MM.1S (cell line): ENCODE measurements around the gene CCDC39.

Experiments used
- DNase-seq: peaks from one replicate; pipeline ENCODE4 v3.0.0-alpha.2; 2015
- H2AFZ ChIP-seq: fragments of 300-600 bp; sonication (generic); 2 replicates; pipeline ENCODE4 v1.6.0; 2016; ENCODE audit warnings: antibody characterized with exemption, low read length
- H3F3A ChIP-seq: fragments of 300-600 bp; sonication (generic); 2 replicates; pipeline ENCODE4 v1.6.1; 2016; ENCODE audit warnings: mild to moderate bottlenecking, antibody characterized with exemption, low read length, moderate library complexity, mixed read lengths; ENCODE audit not compliant: insufficient read depth
- H3K27ac ChIP-seq: fragments of 300-600 bp; sonication (generic); 2 replicates; pipeline ENCODE4 v1.5.1; 2016; ENCODE audit warnings: mild to moderate bottlenecking, low read length
- H3K27me3 ChIP-seq: fragments of 300-600 bp; sonication (generic); replicated peaks from 2 replicates; pipeline ENCODE4 v1.6.0; 2016; ENCODE audit warnings: low read length; ENCODE audit not compliant: insufficient read depth
- H3K36me3 ChIP-seq: fragments of 300-600 bp; sonication (generic); replicated peaks from 2 replicates; pipeline ENCODE4 v1.6.1; 2016; ENCODE audit warnings: mild to moderate bottlenecking, low read length, mixed read lengths; ENCODE audit not compliant: insufficient read depth
- H3K4me1 ChIP-seq: fragments of 300-600 bp; sonication (generic); 2 replicates; pipeline ENCODE4 v1.6.1; 2016; ENCODE audit warnings: low read length, mixed read lengths
- H3K4me2 ChIP-seq: fragments of 300-600 bp; sonication (generic); 2 replicates; pipeline ENCODE4 v1.6.0; 2016; ENCODE audit warnings: low read depth, low read length
- H3K4me3 ChIP-seq: fragments of 300-600 bp; sonication (generic); 2 replicates; pipeline ENCODE4 v1.5.1; 2016; ENCODE audit warnings: low read length, mixed read lengths
- H3K79me2 ChIP-seq: fragments of 300-600 bp; sonication (generic); 2 replicates; pipeline ENCODE4 v1.6.1; 2016; ENCODE audit warnings: mixed run types, low read length, mixed read lengths
- H3K9ac ChIP-seq: fragments of 300-600 bp; sonication (generic); 2 replicates; pipeline ENCODE4 v1.6.1; 2016; ENCODE audit warnings: low read length, mixed read lengths
- H3K9me2 ChIP-seq: fragments of 300-600 bp; sonication (generic); replicated peaks from 2 replicates; pipeline ENCODE4 v1.6.1; 2016; ENCODE audit warnings: mild to moderate bottlenecking, low read length, mixed read lengths; ENCODE audit not compliant: insufficient read depth
- H3K9me3 ChIP-seq: fragments of 300-600 bp; sonication (generic); replicated peaks from 2 replicates; pipeline ENCODE4 v1.6.1; 2016; ENCODE audit warnings: mild to moderate bottlenecking, low read length, mixed read lengths; ENCODE audit not compliant: insufficient read depth
- H4K20me1 ChIP-seq: fragments of 300-600 bp; sonication (generic); 2 replicates; pipeline ENCODE4 v1.6.1; 2016; ENCODE audit warnings: mild to moderate bottlenecking, low read length, moderate library complexity, mixed read lengths; ENCODE audit not compliant: insufficient read depth
- EZH2 ChIP-seq: fragments of 300-600 bp; sonication (generic); optimal IDR thresholded peaks from 2 replicates; pipeline ENCODE3; 2017; ENCODE audit warnings: low read depth, mild to moderate bottlenecking, antibody characterized with exemption, low read length, mixed read lengths
- EZH2phosphoT487 ChIP-seq: fragments of 300-600 bp; sonication (generic); IDR thresholded peaks from 2 replicates; pipeline ENCODE4 v1.6.1; 2018; ENCODE audit warnings: antibody characterized with exemption, low read length
- TF ChIP-seq, protein P1 (sequence below): fragments of 300-600 bp; sonication (generic); IDR thresholded peaks from 2 replicates; pipeline ENCODE4 v1.5.1; 2016; ENCODE audit warnings: antibody characterized with exemption, low read length, mixed read lengths

Gene CCDC39

DNA sequence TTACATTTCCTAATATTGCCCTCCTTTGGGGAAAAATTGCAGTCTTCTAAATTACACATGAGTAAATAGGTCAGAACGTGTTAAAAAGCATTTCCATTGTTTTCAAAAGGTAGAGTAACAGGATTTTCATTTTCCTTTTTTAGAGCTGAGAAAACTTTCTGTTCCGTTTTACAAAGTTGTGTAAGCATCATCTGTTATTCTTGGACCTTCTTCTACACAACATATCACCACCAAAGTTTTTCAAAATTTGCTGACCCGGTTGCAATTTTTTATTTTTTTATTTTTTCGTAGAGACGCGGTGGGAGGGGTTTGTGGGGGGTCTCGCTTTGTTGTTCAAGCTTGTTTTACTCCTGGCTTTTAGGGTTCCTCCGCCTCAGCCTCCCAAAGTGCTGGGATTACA is 1.1 kb downstream of the CCDC39 start:
- no peaks in the 10 kb centered on the region for H3K79me2 ChIP-seq
- H3K9me3 ChIP-seq, result no peaks in the 10 kb centered on the region
- no peaks in the 10 kb centered on the region for H3K36me3 ChIP-seq
- peak overlapping the region; percentile 52; the same call in 1 of the 2 replicates for H3K27ac ChIP-seq
- H3K9ac ChIP-seq, result peak overlapping the region; percentile 48; the same call in 1 of the 2 replicates
- H4K20me1 ChIP-seq, result no peaks in the 10 kb centered on the region
- H3K4me2 ChIP-seq, result peak overlapping the region; percentile 87
- peaks cover 11% of the 10 kb centered on the region for H3K4me1 ChIP-seq
- H3F3A ChIP-seq, result peaks cover 28% of the 10 kb centered on the region
- no peaks in the 10 kb centered on the region for H3K9me2 ChIP-seq
- peak overlapping the region; percentile 77 for H2AFZ ChIP-seq
- TF ChIP-seq EZH2phosphoT487 (no peak), EZH2 (no peak)
- TF ChIP-seq, protein P1, sequence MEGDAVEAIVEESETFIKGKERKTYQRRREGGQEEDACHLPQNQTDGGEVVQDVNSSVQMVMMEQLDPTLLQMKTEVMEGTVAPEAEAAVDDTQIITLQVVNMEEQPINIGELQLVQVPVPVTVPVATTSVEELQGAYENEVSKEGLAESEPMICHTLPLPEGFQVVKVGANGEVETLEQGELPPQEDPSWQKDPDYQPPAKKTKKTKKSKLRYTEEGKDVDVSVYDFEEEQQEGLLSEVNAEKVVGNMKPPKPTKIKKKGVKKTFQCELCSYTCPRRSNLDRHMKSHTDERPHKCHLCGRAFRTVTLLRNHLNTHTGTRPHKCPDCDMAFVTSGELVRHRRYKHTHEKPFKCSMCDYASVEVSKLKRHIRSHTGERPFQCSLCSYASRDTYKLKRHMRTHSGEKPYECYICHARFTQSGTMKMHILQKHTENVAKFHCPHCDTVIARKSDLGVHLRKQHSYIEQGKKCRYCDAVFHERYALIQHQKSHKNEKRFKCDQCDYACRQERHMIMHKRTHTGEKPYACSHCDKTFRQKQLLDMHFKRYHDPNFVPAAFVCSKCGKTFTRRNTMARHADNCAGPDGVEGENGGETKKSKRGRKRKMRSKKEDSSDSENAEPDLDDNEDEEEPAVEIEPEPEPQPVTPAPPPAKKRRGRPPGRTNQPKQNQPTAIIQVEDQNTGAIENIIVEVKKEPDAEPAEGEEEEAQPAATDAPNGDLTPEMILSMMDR, result no peak
- peak overlapping the region; percentile 76 for H3K4me3 ChIP-seq
- peak; percentile 53 for DNase-seq
- no peaks in the 10 kb centered on the region for H3K27me3 ChIP-seq

DNA sequence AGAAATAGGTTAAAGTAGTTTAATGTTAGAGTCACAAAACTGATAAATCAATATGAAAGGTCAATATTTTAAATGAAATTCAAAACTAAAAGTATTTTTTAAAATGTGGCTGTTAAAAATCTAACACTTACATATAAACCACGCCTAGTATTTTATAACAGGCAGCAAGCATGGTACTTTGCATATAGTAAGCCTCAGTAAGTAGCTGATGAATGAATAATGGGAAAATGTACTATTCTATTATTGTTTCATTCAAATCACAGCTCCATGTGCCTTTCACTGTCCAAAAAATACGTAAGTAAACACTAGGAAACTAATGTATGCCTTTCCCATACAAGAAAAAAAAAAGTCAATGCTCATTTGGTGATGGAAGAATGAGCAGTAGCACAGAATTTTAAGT is 17.8 kb downstream of the CCDC39 start:
- H3K4me2 ChIP-seq, result no peak overlapping the region
- TF ChIP-seq EZH2phosphoT487 (no peak), EZH2 (no peak)
- TF ChIP-seq, protein P1, result no peak
- no peak overlapping the region for H3K4me3 ChIP-seq
- H3K36me3 ChIP-seq, result no peaks in the 10 kb centered on the region
- H2AFZ ChIP-seq, result no peak overlapping the region
- H3F3A ChIP-seq, result no peaks in the 10 kb centered on the region
- H3K27me3 ChIP-seq, result no peaks in the 10 kb centered on the region
- DNase-seq, result no peak
- H4K20me1 ChIP-seq, result no peaks in the 10 kb centered on the region
- no peak overlapping the region for H3K27ac ChIP-seq
- no peaks in the 10 kb centered on the region for H3K79me2 ChIP-seq
- H3K9me3 ChIP-seq, result no peaks in the 10 kb centered on the region
- H3K9me2 ChIP-seq, result no peaks in the 10 kb centered on the region
- H3K4me1 ChIP-seq, result no peaks in the 10 kb centered on the region
- H3K9ac ChIP-seq, result no peak overlapping the region

DNA sequence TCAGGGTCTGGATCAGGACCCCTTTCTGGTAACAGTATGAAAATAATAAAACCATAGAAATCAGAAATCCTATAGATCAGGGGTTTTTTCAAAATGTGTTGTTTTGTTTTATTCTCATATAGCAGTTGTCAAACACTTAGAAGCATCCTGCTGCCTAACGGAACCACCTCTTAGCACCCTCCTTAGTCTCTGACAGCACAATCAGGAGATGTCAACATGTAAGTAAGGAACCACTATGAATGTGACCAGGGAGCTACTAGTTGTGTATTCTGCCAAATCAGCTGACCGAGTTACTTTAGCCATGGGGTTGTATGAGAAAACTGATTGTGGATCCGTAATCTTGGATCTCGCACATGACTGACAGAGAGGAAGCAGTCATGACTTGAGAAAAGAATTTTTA is 22.2 kb downstream of the CCDC39 start:
- no peaks in the 10 kb centered on the region for H3K4me1 ChIP-seq
- H3K9me3 ChIP-seq, result no peaks in the 10 kb centered on the region
- no peak overlapping the region for H3K4me2 ChIP-seq
- no peaks in the 10 kb centered on the region for H3K9me2 ChIP-seq
- H3K27me3 ChIP-seq, result no peaks in the 10 kb centered on the region
- H3K4me3 ChIP-seq, result no peak overlapping the region
- no peaks in the 10 kb centered on the region for H3K36me3 ChIP-seq
- no peak overlapping the region for H3K27ac ChIP-seq
- TF ChIP-seq EZH2phosphoT487 (no peak), EZH2 (no peak)
- TF ChIP-seq, protein P1, result no peak
- H3F3A ChIP-seq, result no peaks in the 10 kb centered on the region
- H3K79me2 ChIP-seq, result no peaks in the 10 kb centered on the region
- no peak for DNase-seq
- no peak overlapping the region for H3K9ac ChIP-seq
- no peaks in the 10 kb centered on the region for H4K20me1 ChIP-seq
- no peak overlapping the region for H2AFZ ChIP-seq
